Inflammatory macrophage treated with lipopolysaccharide for 4 hours (primary cell): Measurements from ENCODE around the gene HOXB3.
"Not testable (repeated sequence)": the region's sequence is repeated elsewhere in the genome, so short reads cannot be mapped to it uniquely, and the experiment has no call there.

Experiments used
- DNase-seq: peaks from one replicate; pipeline ENCODE4 v3.0.0-alpha.2; 2020

Gene HOXB3

GRCh38 chr17:48542114-48542656, 47.9 kb downstream of the HOXB3 start:
- peak; percentile 6 for DNase-seq

DNA sequence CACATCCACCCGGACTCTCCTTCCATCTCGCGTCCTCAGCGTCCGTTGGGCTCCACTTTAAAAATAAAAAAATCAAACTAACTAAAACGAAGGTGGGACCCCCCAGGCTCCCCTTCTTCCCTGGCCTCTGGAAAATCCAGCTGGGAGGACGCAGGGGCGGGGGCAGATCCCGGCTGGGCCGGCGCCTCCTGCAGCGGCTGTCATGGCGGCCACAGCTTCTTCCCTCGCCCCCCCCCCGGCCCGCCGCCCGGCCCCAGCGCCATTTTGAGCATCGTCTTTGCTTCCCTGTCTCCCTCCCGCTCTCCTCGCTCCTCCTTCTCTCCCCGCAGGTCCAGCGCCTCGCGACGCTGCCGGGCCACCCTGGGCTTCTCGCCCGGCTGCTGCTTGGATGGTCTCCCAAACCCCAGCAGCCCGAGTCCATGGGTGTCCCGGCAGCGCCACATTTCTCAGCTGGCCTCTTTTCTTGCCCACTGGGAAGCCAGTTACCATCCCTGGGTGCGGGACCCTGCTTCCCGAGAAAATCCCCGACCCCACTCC, 48.4 kb downstream of the HOXB3 start:
- DNase-seq, result no peak

DNA sequence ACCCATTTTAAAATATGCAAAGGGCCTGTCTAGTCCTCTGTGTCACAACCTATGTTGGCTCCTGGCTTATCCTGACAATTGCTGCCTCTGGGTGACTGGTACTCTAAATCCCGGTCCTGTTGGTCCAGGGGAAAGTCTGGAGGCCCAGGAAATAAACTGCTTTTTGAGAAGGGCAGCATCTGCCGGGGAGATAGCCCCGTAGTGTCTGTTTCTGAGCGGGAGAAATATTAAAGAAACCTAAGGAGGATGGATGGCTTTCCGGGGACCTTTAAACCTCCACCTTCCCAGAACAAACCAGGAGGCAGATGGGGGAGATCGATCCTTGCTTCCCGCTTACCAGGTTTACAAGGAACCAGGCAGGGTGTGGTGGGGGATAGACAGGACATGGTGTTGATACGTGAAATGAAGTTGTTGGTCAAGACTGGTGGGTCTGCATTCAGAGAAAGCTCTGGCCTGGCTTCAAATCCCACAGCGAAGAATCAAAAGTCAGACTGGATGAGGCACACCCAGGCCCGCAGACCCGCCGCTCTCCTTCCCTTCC, 48.9 kb downstream of the HOXB3 start:
- DNase-seq, result no peak

- DNase-seq, result no peak
These were observed 49.8 kb downstream of the HOXB3 start for GRCh38 chr17:48540213-48540612.

- DNase-seq, result no peak
These were observed 50.9 kb downstream of the HOXB3 start for GRCh38 chr17:48539177-48539576.

DNA sequence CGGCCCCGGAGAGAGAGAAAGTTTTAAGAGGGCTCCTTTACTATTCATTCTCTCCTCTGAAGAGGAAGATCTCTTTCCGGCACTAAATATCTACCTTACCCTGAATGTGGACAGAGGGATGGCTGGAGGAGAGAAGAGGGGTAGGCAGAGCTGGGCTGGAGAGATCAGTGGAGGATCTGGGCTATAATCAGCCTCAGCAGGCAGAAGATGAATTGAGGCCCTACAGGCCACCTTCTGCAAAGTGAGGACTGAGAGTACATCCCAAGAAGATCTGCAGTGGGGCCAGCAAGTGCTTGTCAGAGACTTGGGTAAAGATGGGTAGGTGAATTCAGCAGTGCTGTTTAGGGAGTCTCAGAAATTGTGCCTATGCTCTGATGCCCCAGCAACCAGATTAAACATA, 52.7 kb downstream of the HOXB3 start:
- DNase-seq, result no peak

- DNase-seq, result not testable (repeated sequence)
These were observed 54.1 kb downstream of the HOXB3 start for GRCh38 chr17:48535793-48536559.

DNA sequence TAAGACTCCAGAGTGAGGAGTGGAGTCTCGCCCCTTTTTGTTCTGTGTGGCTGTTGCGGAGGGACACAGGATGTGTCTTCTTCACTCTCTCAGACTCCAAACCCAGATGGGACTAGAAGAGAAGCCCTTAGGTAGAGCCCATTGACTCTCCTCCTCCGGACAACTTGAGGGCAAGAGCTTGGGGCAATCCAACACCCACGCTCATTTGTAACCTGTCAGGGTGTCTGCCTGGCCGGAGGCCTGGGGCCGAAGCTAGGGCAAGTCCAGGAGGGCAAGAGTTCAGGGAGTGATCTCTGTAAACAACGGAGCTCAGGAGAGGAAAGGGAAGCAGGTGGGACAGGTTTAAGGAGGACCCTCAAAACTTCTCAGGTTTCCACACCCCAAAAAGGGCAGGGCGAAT, 57.8 kb downstream of the HOXB3 start:
- no peak for DNase-seq

DNA sequence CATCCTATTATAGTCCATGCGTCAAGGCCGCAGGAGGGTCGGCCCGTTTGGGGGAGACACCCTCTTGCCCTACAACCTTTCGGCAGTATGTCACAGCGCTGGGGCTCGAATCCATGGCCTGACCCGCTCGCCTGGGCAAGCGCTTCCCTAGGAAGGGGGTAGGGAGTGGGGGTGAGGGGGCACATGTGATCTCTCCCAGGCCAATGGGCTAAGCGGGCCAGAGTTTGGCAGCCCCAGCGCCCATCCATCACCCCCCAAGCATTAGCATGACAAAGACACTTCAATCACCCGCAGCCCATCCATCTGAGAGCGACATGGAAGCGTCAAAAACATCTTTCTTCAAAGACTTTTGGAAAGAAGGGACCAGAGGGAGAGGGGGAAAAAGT, 59.2 kb downstream of the HOXB3 start, which contains the start of gene HOXB1:
Gene HOXB1, minus strand, starts transcription at position 125 of the 386 bp plus-strand sequence. Its CDS starts 107 bp downstream, at position 18.
- no peak for DNase-seq

DNA sequence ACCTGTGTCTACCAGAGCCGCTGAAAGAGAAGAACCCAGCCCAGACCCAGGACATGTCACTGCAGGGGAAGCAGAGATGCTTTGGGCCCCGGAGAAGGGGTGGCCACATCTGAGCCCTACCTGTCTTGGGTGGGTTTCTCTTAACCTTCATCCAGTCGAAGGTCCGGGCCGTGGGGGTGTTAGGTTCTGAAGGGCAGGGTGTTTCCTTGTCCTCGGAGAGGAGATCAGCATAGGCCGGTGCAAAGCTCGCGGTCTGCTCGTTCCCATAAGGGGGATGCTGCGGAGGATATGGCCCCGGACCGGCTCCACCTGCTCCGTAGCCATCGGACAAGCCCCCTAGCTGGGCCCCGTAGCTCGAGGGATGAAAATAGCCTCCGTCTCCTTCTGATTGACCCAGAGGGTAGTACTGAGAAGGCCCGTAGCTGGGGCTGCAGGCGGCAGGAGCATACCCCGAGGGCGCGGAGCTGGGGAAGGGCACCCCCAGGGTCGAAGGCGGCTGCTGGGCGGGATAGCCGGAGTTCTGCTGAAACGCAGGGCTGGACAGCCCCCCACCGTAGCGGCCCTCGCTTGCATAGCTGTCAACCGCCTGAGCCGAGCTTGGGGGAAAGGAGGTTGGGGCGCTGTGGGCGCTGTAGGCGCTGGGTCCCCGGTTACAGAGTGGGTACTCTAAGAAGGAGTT, 59.7 kb downstream of the HOXB3 start:
- no peak for DNase-seq

DNA sequence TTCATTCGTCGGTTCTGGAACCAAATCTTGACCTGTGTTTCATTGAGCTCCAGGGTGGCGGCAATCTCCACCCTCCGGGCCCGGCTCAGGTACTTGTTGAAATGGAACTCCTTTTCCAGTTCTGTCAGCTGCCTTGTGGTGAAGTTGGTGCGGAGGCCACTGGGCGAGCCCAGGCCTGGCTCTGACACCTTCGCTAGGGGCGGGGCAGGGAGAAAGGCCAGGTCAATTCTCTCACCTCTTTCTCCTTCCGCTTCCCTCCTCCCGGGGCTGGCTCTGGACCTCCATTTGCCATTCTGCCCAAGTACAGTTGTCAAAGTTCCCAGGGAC, 60.4 kb downstream of the HOXB3 start:
- DNase-seq, result no peak

DNA sequence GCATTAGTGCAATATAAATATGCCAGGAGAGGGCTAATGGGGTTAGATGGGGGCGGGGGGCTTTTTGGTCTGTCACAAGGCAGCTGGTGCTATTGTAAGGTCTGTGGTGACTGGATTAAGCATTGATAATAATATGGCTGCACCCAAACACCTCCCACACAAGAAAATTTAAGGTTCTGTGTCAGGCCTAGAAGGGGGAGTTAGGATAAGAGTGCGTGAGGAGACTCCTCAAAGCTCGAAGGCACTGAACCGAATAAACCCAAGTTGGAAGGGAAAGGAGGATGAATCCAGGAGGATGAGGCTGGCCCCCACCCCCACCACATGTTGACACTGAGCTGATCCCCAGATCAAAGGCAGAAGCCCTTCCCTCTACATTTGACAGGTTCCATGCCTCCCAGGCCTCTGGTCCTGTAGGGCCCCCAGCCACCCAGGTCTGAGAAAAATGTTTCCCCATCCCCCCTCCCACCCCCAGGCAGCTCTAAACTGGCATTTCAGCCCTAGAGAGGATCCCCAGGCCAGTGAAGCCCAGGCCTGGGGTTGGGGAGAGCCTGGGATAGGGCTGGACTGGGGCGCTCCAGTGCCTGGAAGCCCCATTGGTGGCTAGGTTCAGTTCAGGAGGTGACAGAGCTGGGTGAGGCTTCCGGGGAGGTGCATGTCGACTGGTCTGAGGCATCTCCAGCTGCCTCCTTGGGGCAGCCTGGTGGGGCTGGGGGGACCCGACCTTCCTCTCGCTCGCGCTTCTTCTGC, 60.9 kb downstream of the HOXB3 start:
- DNase-seq, result no peak

DNA sequence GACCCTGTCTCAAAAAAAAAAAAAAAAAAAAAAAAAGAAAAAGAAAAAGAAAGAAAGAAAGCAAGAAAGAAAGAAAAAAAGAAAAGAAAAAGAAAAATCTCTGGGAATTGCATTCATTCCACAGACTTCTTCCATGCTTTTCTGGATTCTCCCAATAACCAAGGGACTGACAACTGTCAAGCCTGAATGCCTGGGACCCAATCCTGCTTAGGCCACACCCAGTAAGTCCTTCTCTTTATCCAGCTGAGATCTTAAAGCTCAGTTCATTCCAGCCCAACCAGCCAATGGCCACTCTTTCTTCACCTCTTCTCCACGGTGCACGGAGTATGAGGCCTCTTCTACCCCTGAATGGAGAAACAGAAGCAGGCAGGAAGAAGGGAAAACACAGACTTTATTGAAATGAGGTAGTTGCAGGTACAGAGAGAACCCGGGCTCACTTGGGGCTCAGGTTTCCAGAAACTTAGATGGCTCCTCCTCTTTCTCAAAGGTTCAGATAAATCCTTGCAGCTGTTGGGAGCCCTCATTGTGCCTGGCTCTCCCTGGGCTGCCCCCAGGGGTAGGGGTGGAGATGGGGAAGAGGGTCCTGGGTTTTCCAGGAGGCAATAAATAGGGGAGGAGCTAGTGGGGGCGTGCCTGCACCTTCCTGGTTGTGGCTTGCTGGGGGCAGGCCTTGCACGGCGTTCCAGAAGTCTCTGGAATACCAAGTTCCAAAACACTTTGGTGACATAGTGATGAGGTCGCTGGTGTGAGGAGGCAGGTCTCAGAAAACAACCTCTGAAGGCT, 61.7 kb downstream of the HOXB3 start:
- DNase-seq, result no peak

DNA sequence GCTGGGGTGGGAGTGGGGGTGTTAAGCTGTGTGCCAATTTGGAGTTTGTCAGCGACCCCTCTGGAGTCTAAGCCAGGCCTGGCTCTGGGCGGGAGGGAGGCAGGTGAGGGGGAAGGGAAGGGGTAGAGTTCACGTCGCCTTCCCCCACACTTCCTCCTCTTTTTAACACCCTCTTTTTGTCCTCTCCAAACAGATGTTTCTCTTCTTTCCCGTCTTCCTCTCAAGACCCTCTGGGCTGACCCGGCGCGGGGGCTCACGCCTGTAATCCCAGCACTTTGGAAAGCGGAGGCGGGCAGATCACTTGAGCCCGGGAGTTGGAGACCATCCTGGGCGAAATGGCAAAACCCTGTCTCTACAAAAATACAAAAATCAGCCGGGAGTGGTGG, 62.5 kb downstream of the HOXB3 start:
- no peak for DNase-seq

DNA sequence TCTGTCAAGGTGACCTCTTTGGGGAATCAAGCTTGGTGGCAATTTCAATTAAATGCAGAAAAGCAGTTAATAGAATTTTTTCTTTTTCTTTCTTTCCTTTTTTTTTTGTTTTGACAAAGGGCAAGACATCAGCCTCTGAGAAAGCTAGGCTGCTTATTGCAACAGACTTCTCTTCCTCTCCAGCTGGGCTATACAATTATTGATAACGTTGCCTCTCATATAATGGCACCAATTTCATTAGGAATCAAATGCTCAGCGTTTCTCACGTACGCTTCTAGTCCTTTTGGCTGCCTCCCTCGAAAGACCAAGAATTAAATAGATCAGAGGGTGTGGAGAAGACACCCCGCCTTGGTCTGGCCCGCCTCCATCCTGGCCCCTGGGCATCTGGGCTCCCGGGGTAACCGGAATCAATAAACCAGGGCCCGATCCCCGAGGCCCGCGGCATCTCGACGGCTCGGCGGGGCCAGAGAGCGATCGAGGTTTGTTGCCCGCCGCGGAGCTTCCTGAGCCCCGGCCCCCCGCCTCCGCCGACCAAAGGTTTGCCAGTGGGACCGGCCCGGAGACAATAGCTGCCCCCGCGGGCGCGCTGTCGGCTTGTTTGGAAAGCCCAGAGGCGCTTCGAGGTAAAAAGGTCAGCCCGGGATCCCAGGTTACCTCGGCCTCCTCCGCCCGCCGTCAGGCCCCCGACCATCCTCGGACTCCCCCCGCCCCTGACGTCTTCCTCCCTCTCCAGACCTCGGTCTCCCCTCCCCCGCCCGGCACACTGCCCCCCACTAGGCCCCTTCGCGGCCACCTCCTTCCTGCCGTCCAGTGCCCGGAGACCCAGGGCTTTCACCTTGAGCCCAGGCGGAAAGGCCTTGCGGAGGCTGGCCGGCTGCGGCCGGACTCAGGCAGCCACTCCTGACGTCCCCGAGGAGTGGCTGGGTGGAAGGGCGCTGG, 63.2 kb downstream of the HOXB3 start:
- DNase-seq, result no peak

DNA sequence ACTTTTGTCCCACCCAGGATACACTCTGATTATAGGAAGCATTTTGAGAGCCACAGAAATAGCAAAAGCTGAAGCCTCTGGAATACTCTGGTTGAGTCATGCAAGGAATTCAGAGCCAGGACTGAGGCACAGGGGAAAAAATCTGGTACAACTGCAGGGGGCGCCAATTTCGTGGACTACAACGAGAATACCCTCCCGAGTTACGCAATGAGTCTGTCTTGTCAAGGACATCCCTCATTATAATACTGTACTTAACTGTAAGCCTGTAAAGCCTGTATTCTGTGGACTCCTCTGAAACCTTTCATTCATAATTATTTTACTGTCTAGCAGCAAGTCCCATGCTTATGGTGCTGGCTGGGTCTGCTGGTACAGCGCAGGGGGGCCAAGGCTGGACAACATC, 67.0 kb downstream of the HOXB3 start:
- no peak for DNase-seq

DNA sequence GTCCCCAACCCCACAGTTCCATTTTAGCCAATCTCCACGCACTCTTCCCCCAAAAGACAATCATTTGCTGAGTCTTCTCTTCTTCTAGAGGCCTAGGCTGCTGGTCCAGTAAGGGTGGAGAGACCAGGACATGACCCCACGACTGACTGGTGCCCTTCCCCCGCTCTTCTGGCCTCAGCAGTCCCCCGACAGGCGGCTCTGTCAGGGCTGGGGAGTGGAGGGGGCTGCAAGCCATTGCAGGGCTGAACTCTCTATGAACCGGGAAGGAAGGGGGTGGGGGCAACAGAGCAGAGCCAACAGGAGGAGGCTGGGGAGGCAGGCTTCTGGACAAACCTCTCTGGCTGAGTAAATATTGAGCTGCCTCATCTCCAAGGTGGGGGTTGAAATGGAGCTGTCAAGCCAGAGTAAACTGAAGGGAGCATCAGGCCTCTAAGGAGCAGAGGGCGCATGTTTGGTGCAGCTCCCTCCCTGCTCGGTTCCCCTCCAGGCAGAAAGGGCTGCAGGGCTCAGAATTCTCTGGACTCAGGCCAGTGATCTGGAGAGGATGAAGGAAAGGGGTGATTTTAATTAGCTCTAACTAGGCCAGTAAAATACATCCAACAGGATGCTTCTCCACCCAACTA, 67.9 kb downstream of the HOXB3 start:
- no peak for DNase-seq

GRCh38 chr17:48520631-48521079, 69.4 kb downstream of the HOXB3 start:
- DNase-seq, result no peak

GRCh38 chr17:48519427-48519826, 70.6 kb downstream of the HOXB3 start:
- no peak for DNase-seq

- DNase-seq, result peak; percentile 27
These were observed 72.6 kb downstream of the HOXB3 start for GRCh38 chr17:48517478-48517877.
